GM12878 (cell line): ENCODE measurements around the gene SKIL. TPM values are rescaled to one million over a fixed set of nuclear protein-coding genes. Genes with fewer than 3 reads are reported as not detected.

ENCODE experiments used
- ASH2L ChIP-seq: fragments of 300-600, 200-600 bp; sonication (generic); IDR thresholded peaks from 2 replicates; pipeline ENCODE4 v1.6.1; 2017; ENCODE audit warnings: low read depth, mild to moderate bottlenecking, borderline replicate concordance
- ATF3 ChIP-seq: IDR thresholded peaks from 2 replicates; pipeline ENCODE4 v1.6.1; 2011; ENCODE audit warnings: low read depth, mild to moderate bottlenecking, low read length, moderate library complexity, borderline replicate concordance; ENCODE audit errors: extremely low read depth
- BCL11A ChIP-seq: IDR thresholded peaks from 2 replicates; pipeline ENCODE4 v1.6.1; 2011; ENCODE audit warnings: low read depth, low read length
- CHD4 ChIP-seq: fragments of 200-600 bp; sonication (generic); IDR thresholded peaks from 2 replicates; pipeline ENCODE4 v1.6.1; 2016; ENCODE audit warnings: mild to moderate bottlenecking
- CUX1 ChIP-seq: IDR thresholded peaks from 2 replicates; pipeline ENCODE4 v1.6.1; 2012; ENCODE audit warnings: improper control_type of control experiment, low read depth, low read length; ENCODE audit not compliant: insufficient replicate concordance
- EED ChIP-seq: sonication (generic); IDR thresholded peaks from 2 replicates; pipeline ENCODE4 v1.6.1; 2016; ENCODE audit warnings: antibody characterized with exemption, low read depth
- IRF5 ChIP-seq: fragments of 450-650 bp; IDR thresholded peaks from 2 replicates; pipeline ENCODE4 v1.6.1; 2017; ENCODE audit warnings: borderline replicate concordance
- MAX ChIP-seq: IDR thresholded peaks from 2 replicates; pipeline ENCODE4 v1.6.1; 2012; ENCODE audit warnings: low read depth, low read length, improper control_type of control experiment
- MEF2B ChIP-seq: fragments of 450-650 bp; IDR thresholded peaks from 2 replicates; pipeline ENCODE4 v1.6.1; 2018; ENCODE audit warnings: mild to moderate bottlenecking, moderate library complexity; ENCODE audit not compliant: partially characterized antibody, poor library complexity, severe bottlenecking
- SMAD5 ChIP-seq: IDR thresholded peaks from 2 replicates; pipeline ENCODE4 v1.6.1; 2016; ENCODE audit warnings: antibody characterized with exemption, low read depth
- STAT1 ChIP-seq: fragments of 450-650 bp; conservative IDR thresholded peaks from 2 replicates; pipeline ENCODE4 v1.6.1; 2014; ENCODE audit warnings: antibody characterized with exemption, mild to moderate bottlenecking
- TCF12 ChIP-seq: IDR thresholded peaks from 2 replicates; pipeline ENCODE4 v1.6.1; 2011; ENCODE audit warnings: low read depth, mild to moderate bottlenecking, low read length
- ZNF622 ChIP-seq: fragments of 450-650 bp; IDR thresholded peaks from 2 replicates; pipeline ENCODE4 v1.6.1; 2017; ENCODE audit warnings: mild to moderate bottlenecking, inconsistent platforms
- polyA plus RNA-seq, 11 experiments: library from polyadenylated mRNA; depleted of rRNA in 4 of 11; unstranded in 6 of 11; stranded (reverse) in 5 of 11; fragments of >200 nt; fragmentation: Nextera tagmentation in 4 of 11; fragmentation: Illumina TruSeq in 1 of 11; extraction: Ambion mirVana in 4 of 11; extraction: Trizol in 1 of 11; gene quantifications; 1 replicate in 1 of 11; 2 replicates in 10 of 11; pipeline versions ENCODE4 v1.2.1 to v1.2.3, GENCODE V29; 2011 to 2016; ENCODE audit warnings: inconsistent platforms in 2 of 11, missing spikeins in 2 of 11, low read depth in 1 of 11
- total RNA-seq, 4 experiments: library from RNA; depleted of rRNA in 3 of 4; stranded (reverse); fragments of >200 nt in 3 of 4; fragmentation: Illumina TruSeq in 1 of 4; extraction: Trizol in 1 of 4; gene quantifications; 2 replicates each; pipeline versions ENCODE4 v1.2.1 to v1.2.3, GENCODE V29; 2013 to 2021

SKIL gene
- total and polyA plus RNA-seq, 10 of the 15 experiments (the other 5 are each of a cell fraction or from before 2014, with no cell fraction given): 2.7 to 14.8 (median 6.7) TPM

- TF ChIP-seq CUX1: no peak
- TF ChIP-seq EED: peak; percentile 84
- TF ChIP-seq CHD4: no peak
- TF ChIP-seq ASH2L: no peak
- TF ChIP-seq ZNF622: no peak
- TF ChIP-seq STAT1: no peak
- TF ChIP-seq BCL11A: peak; percentile 35; the same call in 1 of the 2 replicates
- no peak for TF ChIP-seq ATF3
- no peak for TF ChIP-seq MAX
- no peak for TF ChIP-seq IRF5
- TF ChIP-seq TCF12: no peak
- TF ChIP-seq SMAD5: no peak
- TF ChIP-seq MEF2B: peak; percentile 47
These were observed 811 bp downstream of the SKIL start (continued) for GRCh38 chr3:170358042-170359010.
